SK-N-SH (cell line): ENCODE results near the gene PCBP3.

ENCODE experiments used
- EP300 ChIP-seq, 2 experiments: IDR thresholded peaks; 2 replicates each; pipeline versions ENCODE4 v1.4.0 to v1.6.1; 2012; ENCODE audit warnings: borderline replicate concordance in 1 of 2, low read depth in 1 of 2, low read length in 1 of 2
- TAF1 ChIP-seq: IDR thresholded peaks from 2 replicates; pipeline ENCODE4 v1.6.1; 2012; ENCODE audit warnings: low read depth, mild to moderate bottlenecking, low read length, moderate library complexity, borderline replicate concordance

GRCh38 chr21:45809421-45809820 is 165.9 kb downstream of the PCBP3 start:
- TF ChIP-seq EP300 (IDR thresholded peaks at IDR 0.05; ENCODE audit: borderline replicate concordance in 1 of 2, low read depth in 1 of 2, low read length in 1 of 2) = no peak
- no peak for TF ChIP-seq TAF1
